ENCODE results near the gene FRZB.

DNA sequence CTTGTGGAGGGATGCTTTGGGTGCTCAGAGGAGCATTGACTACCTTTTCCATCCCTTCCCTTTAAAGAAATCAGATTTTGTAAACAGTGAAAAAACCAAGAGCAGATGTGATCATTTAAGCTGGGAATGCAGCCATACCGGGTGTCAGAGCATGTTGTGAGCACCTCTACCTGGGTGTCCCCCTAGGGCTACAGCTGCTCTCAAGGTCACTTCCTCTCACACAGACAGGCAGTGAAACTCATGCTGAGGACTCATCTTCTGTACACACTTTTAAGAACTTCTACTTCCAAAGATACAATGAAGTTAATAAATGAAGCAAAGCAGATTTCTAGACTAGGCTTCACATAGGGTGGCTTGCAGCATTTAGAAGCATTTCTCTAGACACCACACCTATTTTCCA lies 48.4 kb upstream of the FRZB start:
- TF ChIP-seq, protein P1, sequence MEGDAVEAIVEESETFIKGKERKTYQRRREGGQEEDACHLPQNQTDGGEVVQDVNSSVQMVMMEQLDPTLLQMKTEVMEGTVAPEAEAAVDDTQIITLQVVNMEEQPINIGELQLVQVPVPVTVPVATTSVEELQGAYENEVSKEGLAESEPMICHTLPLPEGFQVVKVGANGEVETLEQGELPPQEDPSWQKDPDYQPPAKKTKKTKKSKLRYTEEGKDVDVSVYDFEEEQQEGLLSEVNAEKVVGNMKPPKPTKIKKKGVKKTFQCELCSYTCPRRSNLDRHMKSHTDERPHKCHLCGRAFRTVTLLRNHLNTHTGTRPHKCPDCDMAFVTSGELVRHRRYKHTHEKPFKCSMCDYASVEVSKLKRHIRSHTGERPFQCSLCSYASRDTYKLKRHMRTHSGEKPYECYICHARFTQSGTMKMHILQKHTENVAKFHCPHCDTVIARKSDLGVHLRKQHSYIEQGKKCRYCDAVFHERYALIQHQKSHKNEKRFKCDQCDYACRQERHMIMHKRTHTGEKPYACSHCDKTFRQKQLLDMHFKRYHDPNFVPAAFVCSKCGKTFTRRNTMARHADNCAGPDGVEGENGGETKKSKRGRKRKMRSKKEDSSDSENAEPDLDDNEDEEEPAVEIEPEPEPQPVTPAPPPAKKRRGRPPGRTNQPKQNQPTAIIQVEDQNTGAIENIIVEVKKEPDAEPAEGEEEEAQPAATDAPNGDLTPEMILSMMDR (conservative IDR thresholded peaks at IDR 0.05 in 1 of 2, IDR thresholded peaks at IDR 0.05 in 1 of 2; ENCODE audit: low read depth in 1 of 2, low read length in 2 of 2): no peak
- TF ChIP-seq EZH2 (IDR thresholded peaks at IDR 0.05; ENCODE audit: low read length, missing control alignments): no peak
